Fibroblast of pulmonary artery (primary cell): ENCODE data around the gene LCAT.
"Not testable (repeated sequence)": the region's sequence is repeated elsewhere in the genome, so short reads cannot be mapped to it uniquely, and the experiment has no call there.

ENCODE experiments used
- DNase-seq: peaks from one replicate; pipeline ENCODE4 v3.0.0-alpha.2; 2010; ENCODE audit warnings: low read depth
- H3K4me3 ChIP-seq: replicated peaks from 2 replicates; pipeline ENCODE4 v1.5.1; 2011; ENCODE audit warnings: low read depth, mild to moderate bottlenecking, control low read depth, low read length, moderate library complexity
- CTCF ChIP-seq: IDR thresholded peaks from 2 replicates; pipeline ENCODE4 v1.5.1; 2011; ENCODE audit warnings: mild to moderate bottlenecking, control low read depth, low read length, inconsistent platforms; ENCODE audit errors: missing control alignments

Gene LCAT

GRCh38 chr16:67976205-67976604, 32.3 kb upstream of the LCAT start:
- H3K4me3 ChIP-seq, result no peak overlapping the region
- DNase-seq, result no peak
- no peak for TF ChIP-seq CTCF

DNA sequence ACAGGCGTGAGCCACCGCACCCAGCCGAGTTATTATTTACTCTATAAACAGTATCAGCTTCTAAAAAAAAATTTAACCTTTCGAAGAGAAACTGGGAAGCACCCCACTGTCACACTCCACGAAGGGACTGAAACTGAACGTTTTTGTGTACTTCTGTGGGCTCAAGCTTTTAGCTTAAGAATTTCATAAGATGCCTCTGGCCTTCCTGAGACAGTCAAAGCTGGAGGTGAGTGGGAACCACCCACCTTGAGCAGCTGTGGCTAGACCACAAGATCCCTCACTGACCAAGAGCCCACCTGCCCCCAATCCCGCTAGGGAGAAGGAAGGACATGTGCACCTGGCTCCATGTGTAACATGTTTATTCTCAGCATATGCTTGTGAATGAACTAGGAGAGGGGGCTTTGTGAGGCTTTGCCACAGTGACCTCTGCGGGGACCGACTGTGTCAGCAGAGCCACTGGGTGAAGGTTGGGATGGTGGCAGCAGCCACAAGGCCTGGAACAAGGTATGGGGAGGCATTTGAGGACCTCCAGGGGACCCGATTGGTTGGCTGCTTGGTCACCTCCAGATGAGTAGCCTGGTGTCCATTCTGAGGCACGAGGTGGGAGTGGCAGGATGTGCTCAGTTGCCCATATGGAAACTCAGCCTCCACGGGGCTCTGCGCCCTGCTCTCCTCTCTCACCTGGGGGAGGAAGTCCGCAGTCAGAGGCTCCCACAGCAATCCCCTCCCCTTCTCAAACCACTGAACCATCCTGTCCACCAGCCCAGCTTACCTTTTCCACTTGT, 31.6 kb upstream of the LCAT start:
- no peak for TF ChIP-seq CTCF
- no peak overlapping the region for H3K4me3 ChIP-seq
- no peak for DNase-seq

- not testable (repeated sequence) for H3K4me3 ChIP-seq, DNase-seq
These were observed 28.4 kb upstream of the LCAT start for GRCh38 chr16:67972285-67972684.

GRCh38 chr16:67971111-67971510, 27.2 kb upstream of the LCAT start:
- no peak for TF ChIP-seq CTCF

DNA sequence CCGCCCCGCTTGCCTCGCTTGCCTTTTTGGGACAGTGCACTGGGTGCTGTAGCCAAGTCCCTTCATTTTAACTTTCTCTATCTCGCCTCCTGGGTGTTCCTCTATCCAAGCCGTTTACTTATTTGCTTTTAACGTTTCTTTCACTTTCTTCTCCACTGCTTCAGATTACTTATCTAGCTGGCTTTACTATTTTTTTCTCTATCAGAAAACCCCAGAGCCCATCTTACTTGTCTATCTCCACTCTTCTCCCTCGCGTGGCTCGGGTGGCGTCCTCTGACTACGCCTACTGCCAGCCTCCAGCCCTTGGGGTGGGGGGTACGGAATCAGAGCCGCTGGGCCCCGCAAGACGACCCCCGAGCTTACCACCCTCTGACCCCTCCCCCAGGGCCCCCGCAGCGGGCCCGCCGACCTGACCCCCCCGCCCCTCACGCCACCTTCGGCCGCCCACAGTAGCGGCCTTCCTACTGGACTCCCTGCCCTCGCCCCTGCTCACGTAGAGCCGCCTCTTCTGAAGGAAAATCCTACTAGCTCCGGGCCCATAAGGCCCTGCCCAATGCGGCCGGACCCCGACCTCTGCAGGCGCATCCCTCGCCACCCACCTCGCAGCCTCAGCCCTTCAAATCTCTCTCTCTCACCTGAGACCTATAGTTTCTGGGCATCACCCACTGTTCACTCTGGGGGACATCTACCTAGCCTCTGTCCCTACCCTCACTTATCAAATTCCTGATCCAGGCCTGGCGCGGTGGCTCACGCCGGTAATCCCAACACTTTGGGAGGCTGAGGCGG, 25.5 kb upstream of the LCAT start:
- TF ChIP-seq CTCF, result no peak
- no peak for DNase-seq

More at GRCh38 chr16:67971111-67971510, 27.2 kb upstream of the LCAT start:
- DNase-seq, result no peak
- H3K4me3 ChIP-seq, result no peak overlapping the region

DNA sequence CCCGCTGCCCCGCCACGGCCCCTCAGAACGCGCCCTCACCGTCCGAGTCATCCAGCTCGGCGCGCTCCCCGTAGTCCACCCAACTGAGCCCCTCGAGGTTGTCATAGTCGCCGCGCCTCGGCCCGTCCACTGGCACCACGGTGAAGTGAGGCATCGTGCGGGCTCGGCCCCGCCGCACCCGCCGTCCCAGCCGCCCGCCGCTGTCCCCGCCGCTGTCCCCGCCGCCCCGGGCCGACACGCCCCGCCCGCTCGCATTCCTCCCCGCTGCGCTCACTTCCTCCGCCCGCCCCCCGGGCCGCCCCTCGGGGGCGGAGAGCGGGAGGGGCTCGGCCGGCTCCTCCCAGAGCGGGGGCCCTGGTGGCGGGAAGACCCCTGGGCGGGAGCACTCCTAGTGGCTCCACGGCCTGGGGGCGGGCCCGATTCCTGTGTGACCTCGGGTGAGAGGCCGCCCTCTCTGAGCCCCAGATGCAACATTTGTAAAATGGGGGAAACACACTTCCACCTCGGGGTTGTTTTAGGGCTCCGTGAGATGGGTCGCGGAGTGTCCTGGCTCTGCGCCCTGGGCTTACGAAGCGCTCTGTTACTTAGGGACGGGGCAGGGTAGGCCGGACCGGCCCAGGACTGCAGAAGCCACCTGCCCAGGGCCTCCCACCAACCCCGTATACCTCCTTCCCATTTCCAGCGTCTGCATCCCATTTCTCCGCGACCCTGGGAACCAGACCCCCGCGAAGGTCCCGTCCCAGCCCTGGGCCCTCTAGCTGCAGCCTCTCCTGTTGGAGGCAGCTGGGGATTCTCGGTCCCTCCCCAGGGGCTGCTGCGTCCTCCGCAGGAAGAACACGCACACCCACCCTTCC, 24.7 kb upstream of the LCAT start, which contains the start of gene SLC12A4:
Gene SLC12A4, minus strand, starts transcription at position 238 of the 854 bp plus-strand sequence. Its CDS starts 84 bp downstream, at position 154.
- no peak for TF ChIP-seq CTCF
- peak within 1 kb of the TSS; percentile 72 for H3K4me3 ChIP-seq
- DNase-seq, result peak; percentile 69

More for the DNA sequence above, 25.5 kb upstream of the LCAT start:
- peak overlapping the region; percentile 72 for H3K4me3 ChIP-seq
